Panc1 (cell line): ENCODE results near the gene CSNK2A1. TPM values are rescaled to one million over a fixed set of nuclear protein-coding genes. Genes with fewer than 3 reads are reported as not detected.
A peak's percentile ranks its signal among the peaks of the same experiment; 100 is the strongest.

ENCODE experiments used
- ATAC-seq: fragments of 200-7000 bp; cut with Tn5 transposase; 2 replicates; pipeline ENCODE4 v1.9.1; 2020; ENCODE audit warnings: mild to moderate bottlenecking, moderate library complexity
- BruUV-seq: library from RNA; stranded (reverse); fragments of 400-500 nt; replicated peaks from 2 replicates; lab custom pipeline; 2021; lab: Mats Ljungman, UMichigan
- CTCF ChIA-PET: fragments of 300-600 bp; sonication (Branson Sonifier 250); formaldehyde crosslinking; loops from one replicate; lab custom pipeline; 2022; ENCODE audit warnings: antibody characterized with exemption; lab: Charles Lee
- POLR2A ChIA-PET: fragments of 300-600 bp; sonication (Branson Sonifier 250); formaldehyde crosslinking; loops from one replicate; lab custom pipeline; 2022; ENCODE audit warnings: antibody characterized with exemption; lab: Charles Lee
- DNase-seq: peaks from one replicate; pipeline ENCODE4 v3.0.0-alpha.2; 2010; ENCODE audit warnings: low read depth, low spot score
- H3K27ac ChIP-seq: 2 replicates; pipeline ENCODE4 v1.5.1; 2011; ENCODE audit warnings: mild to moderate bottlenecking, low read length, inconsistent platforms
- H3K27me3 ChIP-seq: fragments of 200-500 bp; sonication (Bioruptor generic); 2 replicates; pipeline ENCODE4 v1.6.0; 2014; ENCODE audit warnings: low read length, inconsistent platforms; ENCODE audit not compliant: control insufficient read depth, insufficient read depth
- H3K36me3 ChIP-seq: fragments of 200-500 bp; sonication (Bioruptor generic); 2 replicates; pipeline ENCODE4 v1.5.1; 2014; ENCODE audit warnings: inconsistent platforms, mild to moderate bottlenecking, low read length, moderate library complexity; ENCODE audit not compliant: control insufficient read depth, insufficient read depth
- H3K4me1 ChIP-seq: 2 replicates; pipeline ENCODE4 v1.5.1; 2011; ENCODE audit warnings: inconsistent platforms, mild to moderate bottlenecking, low read length, moderate library complexity; ENCODE audit not compliant: control insufficient read depth, insufficient read depth
- H3K4me3 ChIP-seq, 2 experiments: 2 replicates each; pipeline ENCODE4 v1.5.1; 2011 to 2012; ENCODE audit warnings: low read depth in 2 of 2, low read length in 2 of 2, mild to moderate bottlenecking in 2 of 2, inconsistent platforms in 1 of 2, moderate library complexity in 1 of 2
- H3K9me3 ChIP-seq: fragments of 200-500 bp; sonication (Bioruptor generic); 2 replicates; pipeline ENCODE4 v1.5.1; 2014; ENCODE audit warnings: low read depth, mild to moderate bottlenecking, inconsistent platforms, low read length, moderate library complexity; ENCODE audit not compliant: control insufficient read depth, insufficient read depth
- CTCF ChIP-seq: fragments of 450-650 bp; IDR thresholded peaks from 2 replicates; pipeline ENCODE4 v1.5.1; 2017; ENCODE audit warnings: mild to moderate bottlenecking
- POLR2AphosphoS5 ChIP-seq: IDR thresholded peaks from 2 replicates; pipeline ENCODE4 v1.6.1; 2012; ENCODE audit warnings: mild to moderate bottlenecking, low read depth, low read length, moderate library complexity
- REST ChIP-seq, 2 experiments: IDR thresholded peaks; 2 replicates each; pipeline ENCODE4 v1.6.1; 2011 to 2012; ENCODE audit warnings: low read depth in 2 of 2, control low read depth in 1 of 2, low read length in 1 of 2, mild to moderate bottlenecking in 1 of 2, moderate library complexity in 1 of 2; ENCODE audit not compliant: insufficient read depth in 1 of 2
- SIN3A ChIP-seq: IDR thresholded peaks from 2 replicates; pipeline ENCODE4 v1.6.1; 2012; ENCODE audit warnings: low read depth, mild to moderate bottlenecking, low read length, moderate library complexity, borderline replicate concordance; ENCODE audit not compliant: insufficient read depth
- TCF7L2 ChIP-seq: IDR thresholded peaks from 2 replicates; pipeline ENCODE4 v1.6.1; 2011; ENCODE audit warnings: mild to moderate bottlenecking, low read depth, low read length, inconsistent platforms
- in situ Hi-C: cut with HindIII; loops from 2 replicates; pipeline ENCODE4 v1.10.0; 2016; ENCODE audit warnings: low sequenced_read_pairs, low pct_unique_long_range_greater_than_20kb
- intact Hi-C: fragments of 100-400 bp; cut with micrococcal nuclease; formaldehyde crosslinking; loops from one replicate; pipeline ENCODE4 v1.10.0; 2022; ENCODE audit not compliant: unreplicated experiment
- total RNA-seq: library from RNA; stranded (reverse); gene quantifications from one replicate; pipeline ENCODE4 v1.2.1, GENCODE V29; 2021; ENCODE audit not compliant: unreplicated experiment

Gene CSNK2A1
- total RNA-seq, 1 experiment from 2014 or later = 191 TPM

DNA sequence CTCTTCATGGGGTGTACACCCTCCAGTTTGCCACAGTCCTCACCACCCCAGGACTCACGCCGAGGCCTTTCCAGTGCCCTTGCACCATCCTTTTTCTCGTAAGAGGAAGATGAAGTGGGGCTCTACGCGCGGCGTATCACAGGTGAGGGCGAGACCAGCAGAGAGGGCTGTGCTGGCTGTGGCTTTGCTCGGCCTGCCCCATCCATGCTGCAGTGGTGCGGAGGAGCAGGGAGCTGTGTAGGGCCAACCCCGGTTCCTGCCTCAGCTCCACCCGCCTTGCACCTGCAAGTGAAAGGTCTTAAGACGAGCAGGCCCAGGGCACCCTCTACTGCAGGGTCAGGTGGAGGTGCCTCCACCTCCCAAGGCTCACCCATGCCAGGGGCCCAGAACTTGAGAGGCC is 111.4 kb downstream of the CSNK2A1 start:
- Histone ChIP-seq H3K9me3 (no peaks in the 10 kb centered on the region), H3K4me1 (no peaks in the 10 kb centered on the region), H3K27ac (no peak overlapping the region), H3K27me3 (no peaks in the 10 kb centered on the region), H3K36me3 (0 out of 2 replicates have a peak, but pooled peaks cover 4% of the 10 kb centered on the region), H3K4me3 (no peak overlapping the region)
- in situ Hi-C loops (no loop called here), intact Hi-C loops (loop anchor here (5.0 kb wide), 1 partner anchor 80 kb away; no protein-coding TSS in a partner anchor)
- BruUV-seq = no TSS peak
- ChIA-PET POLR2A (interaction anchor here (0.5 kb wide), 1 partner anchor 94 kb away, joined by 8 read pairs; no protein-coding TSS in a partner anchor), CTCF (interaction anchor here (0.6 to 2.1 kb wide), 3 partner anchors 67 to 213 kb away, joined by 3 to 16 read pairs (median 6); no protein-coding TSS in a partner anchor)
- DNase-seq = no peak
- TF ChIP-seq POLR2AphosphoS5 (no peak), CTCF (no peak), SIN3A (no peak), REST (IDR thresholded peaks at IDR 0.05; ENCODE audit: insufficient read depth in 1 of 2, low read depth in 2 of 2, low read length in 1 of 2) (no peak), TCF7L2 (no peak)
- no peak for ATAC-seq

- intact Hi-C loops (loop anchor here (5.0 kb wide), 1 partner anchor 79 kb away; no protein-coding TSS in a partner anchor), in situ Hi-C loops (no loop called here)
- Histone ChIP-seq H3K27me3 (no peaks in the 10 kb centered on the region), H3K4me1 (no peaks in the 10 kb centered on the region), H3K36me3 (peaks cover 7% of the 10 kb centered on the region; the same call in 1 of the 2 replicates), H3K4me3 (no peak overlapping the region), H3K27ac (no peak overlapping the region), H3K9me3 (no peaks in the 10 kb centered on the region)
- ChIA-PET CTCF (interaction anchor here (0.6 to 2.1 kb wide), 8 partner anchors 10 to 308 kb away, joined by 3 to 16 read pairs (median 3); partner anchors contain the start of gene RBCK1), POLR2A (no interaction called here)
- DNase-seq = peak; percentile 58
- 0 out of 4 replicates have a peak, but pooled peaks of 1 of the 2 experiments have one; percentile 26 for TF ChIP-seq REST (IDR thresholded peaks at IDR 0.05; ENCODE audit: insufficient read depth in 1 of 2, low read depth in 2 of 2, low read length in 1 of 2)
- no peak for TF ChIP-seq TCF7L2
- TF ChIP-seq CTCF = peak; percentile 92
- no TSS peak for BruUV-seq
- ATAC-seq = peak; percentile 83
Observed at GRCh38 chr20:431012-431904, 112.3 kb downstream of the CSNK2A1 start.
